Caki2 (cell line): Measurements from ENCODE around the gene TBC1D5. TPM values are rescaled to one million over a fixed set of nuclear protein-coding genes. Genes with fewer than 3 reads are reported as not detected.

Source experiments
- DNase-seq: peaks from one replicate; pipeline ENCODE4 v3.0.0-alpha.2; 2015; ENCODE audit warnings: low read depth
- in situ Hi-C: cut with HindIII; loops from 2 replicates; pipeline ENCODE4 v1.10.0; 2016; ENCODE audit warnings: low sequenced_read_pairs, low pct_unique_long_range_greater_than_20kb, mixed read lengths
- total RNA-seq: library from RNA; depleted of rRNA; stranded (reverse); fragments of >200 nt; shearing (Covaris generic); gene quantifications from 2 replicates; pipeline ENCODE4 v1.2.3, GENCODE V29; 2014; ENCODE audit warnings: low replicate concordance

TBC1D5 gene
- total RNA-seq, 1 experiment from 2014 or later = 69.2 TPM

GRCh38 chr3:17581421-17582080, 160.9 kb downstream of the TBC1D5 start:
- in situ Hi-C loops = no loop called here
- no peak for DNase-seq

- DNase-seq = no peak
Observed at GRCh38 chr3:17580901-17581300, 161.5 kb downstream of the TBC1D5 start.

GRCh38 chr3:17579289-17580031, 163.0 kb downstream of the TBC1D5 start:
- in situ Hi-C loops = no loop called here
- DNase-seq = no peak

More at GRCh38 chr3:17580901-17581300, 161.5 kb downstream of the TBC1D5 start:
- in situ Hi-C loops = no loop called here

DNA sequence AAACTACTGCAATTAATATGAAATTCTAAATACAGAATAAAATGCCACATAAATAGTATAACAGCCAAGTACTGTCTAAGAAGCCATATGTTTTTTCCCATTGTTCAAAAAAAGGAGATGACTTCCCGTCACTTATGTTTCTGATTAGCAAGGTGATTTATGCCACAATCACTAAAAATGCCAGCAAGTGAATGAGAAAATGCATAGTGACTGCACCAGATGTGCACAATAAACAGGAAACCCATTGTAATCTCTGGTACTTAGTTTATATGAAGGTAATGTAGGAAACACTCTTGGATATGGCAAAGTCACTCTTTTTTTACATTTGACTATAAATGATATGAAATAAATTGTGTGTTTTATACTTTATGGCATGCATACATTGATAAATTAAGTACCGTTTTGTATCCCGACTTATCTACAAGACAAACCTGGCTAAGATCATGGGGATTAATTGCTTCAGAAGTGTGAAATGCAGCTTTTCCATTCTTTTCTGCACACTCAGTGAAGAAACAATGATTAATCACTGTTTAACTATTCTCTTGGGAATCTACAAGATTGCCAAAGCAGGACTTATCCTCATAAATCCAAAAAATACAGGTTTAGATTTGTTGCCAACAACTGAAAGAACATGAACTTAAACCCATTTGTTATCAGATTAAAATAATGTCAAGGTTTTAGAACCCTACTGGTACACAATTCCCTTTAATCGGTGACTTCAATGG, 164.5 kb downstream of the TBC1D5 start:
- no peak for DNase-seq
- in situ Hi-C loops = no loop called here

DNA sequence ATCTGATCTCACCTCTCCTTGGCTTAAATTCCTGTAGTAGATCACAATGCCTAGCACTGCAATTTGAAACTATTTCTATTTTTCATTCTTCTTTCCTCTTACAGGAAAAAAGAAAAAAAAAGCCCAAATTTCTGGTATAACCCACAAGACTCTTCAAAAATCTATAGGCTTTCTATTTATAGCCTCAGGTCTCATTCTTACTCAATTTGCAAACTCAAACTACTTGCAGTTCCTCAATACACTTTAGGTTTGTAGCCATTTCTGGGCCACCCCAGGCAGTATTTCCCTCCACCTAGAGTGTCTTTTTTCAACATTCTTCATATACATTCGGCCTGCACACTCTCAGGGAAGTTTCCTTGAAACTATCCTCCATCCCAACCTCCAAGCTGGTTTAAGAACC, 169.0 kb downstream of the TBC1D5 start:
- no peak for DNase-seq
- in situ Hi-C loops = no loop called here

DNA sequence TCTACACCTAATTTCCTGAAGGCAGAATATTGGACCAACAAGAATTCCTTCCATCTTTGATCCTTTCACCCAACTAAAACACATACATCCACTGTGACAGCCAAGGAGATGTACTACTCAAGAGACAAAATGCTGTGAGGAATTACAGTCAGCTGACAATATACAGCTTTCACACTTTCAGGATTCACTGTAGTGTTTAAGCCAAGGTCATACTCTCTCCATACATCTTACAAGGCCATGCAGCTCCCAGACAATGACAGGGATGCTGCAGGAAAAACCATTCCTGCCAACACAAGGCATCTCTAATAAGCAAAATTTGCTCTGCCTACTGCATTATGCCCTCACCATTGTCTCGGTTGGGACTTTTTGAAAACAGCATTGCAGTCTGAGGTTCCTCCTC, 170.7 kb downstream of the TBC1D5 start:
- DNase-seq = no peak
- in situ Hi-C loops = no loop called here

- in situ Hi-C loops = no loop called here
- DNase-seq = no peak
Observed at GRCh38 chr3:17562845-17563244, 179.6 kb downstream of the TBC1D5 start.

GRCh38 chr3:17558565-17558964, 183.9 kb downstream of the TBC1D5 start:
- DNase-seq = no peak
- in situ Hi-C loops = no loop called here

GRCh38 chr3:17557749-17558463, 184.5 kb downstream of the TBC1D5 start:
- in situ Hi-C loops = no loop called here
- DNase-seq = no peak

DNA sequence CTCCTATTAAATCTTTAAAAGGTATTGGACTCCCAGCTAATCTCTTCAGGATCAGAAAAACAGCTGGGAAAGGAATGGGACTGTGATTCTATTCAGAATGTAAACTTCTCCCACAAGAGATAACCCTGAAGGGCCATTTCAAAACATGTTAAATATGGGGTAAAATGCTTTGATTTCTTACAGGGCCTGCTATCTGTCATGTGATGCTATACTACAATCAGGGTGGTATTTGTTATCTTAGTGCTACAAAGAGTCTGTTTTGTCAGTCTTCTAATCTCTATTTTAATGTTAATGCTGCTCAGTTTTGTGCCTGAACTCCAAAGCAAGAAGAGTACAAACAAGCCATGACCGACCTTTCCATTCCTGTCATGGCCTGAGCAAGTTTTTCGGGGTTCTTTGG, 186.9 kb downstream of the TBC1D5 start:
- no peak for DNase-seq
- in situ Hi-C loops = no loop called here

- DNase-seq = no peak
- in situ Hi-C loops = no loop called here
Observed at GRCh38 chr3:17554078-17554477, 188.4 kb downstream of the TBC1D5 start.

- no peak for DNase-seq
- in situ Hi-C loops = no loop called here
Observed at GRCh38 chr3:17553080-17553479, 189.4 kb downstream of the TBC1D5 start.

DNA sequence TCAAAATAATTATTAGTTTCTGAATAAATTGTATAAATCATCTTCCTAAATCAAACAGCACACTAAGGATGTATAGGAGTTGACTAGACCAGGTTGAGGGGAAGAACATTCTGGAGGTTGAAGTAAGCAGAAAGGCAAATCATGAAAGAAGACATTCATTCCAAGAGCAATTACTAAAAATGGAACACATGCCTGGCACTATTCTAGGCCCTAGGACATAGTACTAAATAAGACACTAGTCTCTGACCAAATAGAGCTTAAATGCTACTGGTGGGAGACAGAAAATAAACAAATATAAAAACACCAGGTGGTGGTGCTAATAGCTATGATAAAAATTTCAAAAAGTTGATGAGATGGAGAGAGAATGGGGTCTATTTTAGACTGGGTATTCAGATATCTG, 190.1 kb downstream of the TBC1D5 start:
- no peak for DNase-seq
- in situ Hi-C loops = no loop called here

DNA sequence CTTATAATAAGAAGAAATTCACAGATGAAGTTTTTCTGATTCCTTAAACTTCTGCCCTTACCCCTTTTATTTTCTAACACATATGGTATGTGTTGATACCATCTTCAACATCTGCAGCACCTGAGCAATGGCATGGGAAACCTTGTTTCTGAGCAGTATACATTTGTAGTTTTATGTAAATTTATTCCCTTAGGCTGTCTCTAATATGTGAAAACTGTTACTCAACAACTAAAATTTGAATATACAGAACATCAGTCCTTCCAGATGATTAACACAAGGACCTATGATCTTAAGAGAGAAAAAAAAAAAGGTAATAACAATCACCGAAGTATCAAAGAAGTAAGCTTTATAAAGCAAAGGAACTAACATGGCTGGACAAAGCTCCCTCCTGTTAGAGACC, 190.5 kb downstream of the TBC1D5 start:
- no peak for DNase-seq

DNA sequence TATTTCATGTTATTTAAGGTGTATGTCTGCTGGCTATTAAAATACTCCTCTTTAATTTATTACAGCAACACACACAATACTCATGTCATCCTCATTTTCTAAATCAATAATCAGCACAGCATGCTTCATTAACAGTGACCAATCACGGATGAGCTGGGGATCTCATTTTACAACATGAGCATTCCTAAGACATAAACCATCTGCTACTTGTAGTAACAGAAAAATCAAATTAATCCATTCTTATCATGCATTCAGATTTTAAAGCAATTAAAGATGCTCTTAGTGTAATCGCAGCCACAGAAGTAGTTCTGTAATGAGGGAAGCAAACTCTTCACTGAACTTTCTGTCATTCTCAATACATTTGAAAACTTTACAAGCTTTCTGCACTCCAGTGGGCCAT, 191.1 kb downstream of the TBC1D5 start:
- in situ Hi-C loops = no loop called here

More for the DNA sequence above, 190.5 kb downstream of the TBC1D5 start:
- in situ Hi-C loops = no loop called here

DNA sequence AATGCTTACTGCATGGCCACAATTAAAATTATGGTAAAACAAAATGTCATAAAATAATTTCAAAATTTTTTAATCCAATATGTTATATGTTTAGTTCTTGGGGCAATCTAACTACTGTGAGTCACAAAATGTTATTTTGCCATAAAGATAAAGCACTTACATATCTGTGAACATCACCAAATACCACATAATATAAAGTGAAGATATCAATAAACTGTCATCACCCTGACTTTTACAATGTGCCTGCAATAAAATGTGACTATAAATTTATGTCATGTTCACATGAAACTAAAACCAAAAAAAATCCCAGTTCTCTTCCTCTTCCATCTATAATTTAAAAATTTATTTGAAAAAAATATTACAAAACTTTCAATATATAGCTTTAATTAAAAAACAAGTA, 191.8 kb downstream of the TBC1D5 start:
- in situ Hi-C loops = no loop called here
- DNase-seq = no peak

More for the DNA sequence above, 191.1 kb downstream of the TBC1D5 start:
- DNase-seq = no peak

DNA sequence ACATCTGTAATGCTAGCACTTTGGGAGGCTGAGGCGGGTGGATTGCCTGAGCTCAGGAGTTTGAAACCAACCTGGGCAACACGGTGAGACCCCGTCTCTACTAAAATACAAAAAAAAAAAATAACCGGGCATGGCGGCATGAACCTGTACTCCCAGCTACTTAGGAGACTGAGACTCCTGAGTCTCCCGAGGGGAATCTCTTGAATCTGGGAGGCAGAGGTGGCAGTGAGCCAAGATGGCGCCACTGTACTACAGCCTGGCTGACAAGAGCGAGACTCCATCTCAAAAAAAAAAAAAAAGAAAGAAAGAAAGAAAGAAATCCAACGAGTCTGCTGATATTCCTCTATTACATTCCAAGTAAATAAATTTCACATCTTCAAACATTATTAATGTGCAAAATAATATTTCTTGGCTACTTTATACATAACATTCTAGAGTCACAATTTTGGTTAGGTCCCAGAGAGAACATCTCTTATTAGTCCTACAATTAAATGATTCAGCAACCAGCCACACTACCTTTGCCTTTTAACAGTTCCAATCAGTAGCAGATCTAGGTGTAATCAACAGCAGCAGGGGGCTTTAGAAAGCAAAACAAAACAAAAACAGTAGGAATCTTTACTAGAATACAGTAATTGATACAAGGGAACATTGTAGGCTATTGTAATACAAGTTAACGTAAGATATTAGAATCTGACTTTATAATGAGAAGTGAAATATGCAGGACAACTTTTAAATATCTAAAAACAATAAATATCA, 195.8 kb downstream of the TBC1D5 start:
- DNase-seq = no peak
- in situ Hi-C loops = no loop called here

- DNase-seq = no peak
- in situ Hi-C loops = no loop called here
Observed at GRCh38 chr3:17544632-17545031, 197.8 kb downstream of the TBC1D5 start.
